Pons (tissue), 1 donor: ENCODE results near the gene TUFM.
"Not testable (repeated sequence)": the region's sequence is repeated elsewhere in the genome, so short reads cannot be mapped to it uniquely, and the experiment has no call there.

ENCODE experiments used
- DNase-seq: peaks from one replicate; pipeline ENCODE4 v3.0.0-alpha.2; 2016; ENCODE audit warnings: low spot score

The TUFM gene

GRCh38 chr16:28846080-28846932 is at the start of gene TUFM:
TSS of gene TUFM (minus strand) at chr16:28846348. CDS start at chr16:28846269, 79 bp downstream.
- DNase-seq: peak; percentile 98

GRCh38 chr16:28895609-28896008 is 49.5 kb upstream of the TUFM start:
- no peak for DNase-seq

GRCh38 chr16:28893291-28893690 is 47.1 kb upstream of the TUFM start:
- DNase-seq: no peak

- no peak for DNase-seq
These were observed 46.1 kb upstream of the TUFM start for GRCh38 chr16:28891964-28892890.

GRCh38 chr16:28890355-28890754 is 44.2 kb upstream of the TUFM start:
- not testable (repeated sequence) for DNase-seq

GRCh38 chr16:28886945-28887344 is 40.8 kb upstream of the TUFM start:
- no peak for DNase-seq

GRCh38 chr16:28884045-28884444 is 37.9 kb upstream of the TUFM start:
- DNase-seq: no peak

GRCh38 chr16:28883221-28883996 is 37.3 kb upstream of the TUFM start:
- DNase-seq: no peak

- DNase-seq: no peak
These were observed 36.5 kb upstream of the TUFM start for GRCh38 chr16:28882551-28883160.

GRCh38 chr16:28881565-28881964 is 35.4 kb upstream of the TUFM start:
- not testable (repeated sequence) for DNase-seq

GRCh38 chr16:28880955-28881354 is 34.8 kb upstream of the TUFM start:
- no peak for DNase-seq

- DNase-seq: no peak
These were observed 34.4 kb upstream of the TUFM start for GRCh38 chr16:28880589-28880915.

- DNase-seq: peak; percentile 79
These were observed 33.9 kb upstream of the TUFM start for GRCh38 chr16:28879841-28880588.

- DNase-seq: no peak
These were observed 33.2 kb upstream of the TUFM start for GRCh38 chr16:28879261-28879840.

GRCh38 chr16:28878083-28878926 is 32.2 kb upstream of the TUFM start, which contains the start of gene ATP2A1:
TSS of gene ATP2A1 (plus strand) at chr16:28878488. CDS start at chr16:28878672, 184 bp downstream.
- no peak for DNase-seq

- no peak for DNase-seq
These were observed 31.5 kb upstream of the TUFM start for GRCh38 chr16:28877655-28878000.

- DNase-seq: no peak
These were observed 31.0 kb upstream of the TUFM start for GRCh38 chr16:28876973-28877654.

GRCh38 chr16:28876019-28876659 is 30.0 kb upstream of the TUFM start:
- DNase-seq: no peak
